A549 (cell line): ENCODE measurements around the gene FNBP1L.

Source experiments
- ATOH8 ChIP-seq: fragments of 250-450 bp; sonication (Bioruptor Pico); IDR thresholded peaks from 2 replicates; pipeline ENCODE4 v1.5.0; 2020; ENCODE audit warnings: low read depth, mild to moderate bottlenecking, moderate library complexity
- EP300 ChIP-seq, 2 experiments: fragments of >200 bp; sonication (Bioruptor Twin); formaldehyde crosslinking; IDR thresholded peaks; 2 replicates in 1 of 2; 3 replicates in 1 of 2; pipeline ENCODE4 v1.6.1; 2016 to 2017
- FOXS1 ChIP-seq: fragments of 250-450 bp; sonication (Bioruptor Pico); IDR thresholded peaks from 2 replicates; pipeline ENCODE4 v1.5.0; 2020; ENCODE audit warnings: mild to moderate bottlenecking, moderate library complexity
- HDAC2 ChIP-seq: fragments of 200-600 bp; sonication (generic); IDR thresholded peaks from 2 replicates; pipeline ENCODE4 v1.6.1; 2016
- NPAS2 ChIP-seq: fragments of 250-450 bp; sonication (Bioruptor Pico); IDR thresholded peaks from 2 replicates; pipeline ENCODE4 v1.8.0; 2022; ENCODE audit warnings: mild to moderate bottlenecking, moderate library complexity, borderline replicate concordance
- PBX3 ChIP-seq: IDR thresholded peaks from 2 replicates; pipeline ENCODE4 v1.6.1; 2012
- POLR2A ChIP-seq: IDR thresholded peaks from 2 replicates; pipeline ENCODE4 v1.6.1; 2012; ENCODE audit warnings: mild to moderate bottlenecking, low read length
- REST ChIP-seq: fragments of 200-600 bp; sonication (generic); IDR thresholded peaks from 2 replicates; pipeline ENCODE4 v1.6.1; 2016; ENCODE audit warnings: antibody characterized with exemption, mild to moderate bottlenecking, moderate library complexity
- USF2 ChIP-seq: fragments of 450-650 bp; IDR thresholded peaks from 2 replicates; pipeline ENCODE4 v1.6.1; 2014; ENCODE audit warnings: antibody characterized with exemption
- ZNF302 ChIP-seq: fragments of 250-450 bp; sonication (Bioruptor Pico); IDR thresholded peaks from 2 replicates; pipeline ENCODE4 v1.9.0; 2021; ENCODE audit warnings: inconsistent platforms, mild to moderate bottlenecking, moderate library complexity
- TF ChIP-seq, protein P1 (sequence below): IDR thresholded peaks from 2 replicates; pipeline ENCODE4 v1.6.1; 2012; ENCODE audit warnings: low read depth, borderline replicate concordance
- TF ChIP-seq, protein P2 (sequence below): fragments of >200 bp; sonication (Bioruptor Twin); formaldehyde crosslinking; IDR thresholded peaks from 3 replicates; pipeline ENCODE4 v1.5.1; 2016

DNA sequence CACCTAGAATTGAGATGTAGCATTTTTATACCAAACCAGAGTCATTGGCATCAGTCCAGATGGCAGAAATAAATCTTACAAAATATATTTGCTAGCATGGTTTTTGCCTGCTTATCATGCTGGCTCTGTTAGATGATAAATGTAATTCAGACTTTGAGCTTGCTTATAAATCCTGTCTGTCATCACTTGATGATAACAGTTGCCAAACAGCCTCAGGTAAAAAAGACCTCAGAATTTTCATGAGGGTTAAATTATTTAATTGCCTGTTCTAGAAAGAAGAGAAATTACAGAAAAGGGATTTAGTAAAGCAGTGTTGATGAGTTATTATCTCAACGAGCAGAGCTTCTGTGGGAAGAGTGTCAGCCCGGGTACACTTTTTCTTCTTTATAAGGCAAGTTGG is 83.3 kb downstream of the FNBP1L start:
- TF ChIP-seq POLR2A (no peak), REST (no peak), FOXS1 (CRISPR knock-in tag) (no peak), ZNF302 (CRISPR knock-in tag) (no peak), PBX3 (no peak), USF2 (no peak), EP300 (IDR thresholded peaks at IDR 0.05) (no peak), NPAS2 (CRISPR knock-in tag) (no peak), ATOH8 (CRISPR knock-in tag) (no peak), HDAC2 (no peak)
- TF ChIP-seq, protein P1, sequence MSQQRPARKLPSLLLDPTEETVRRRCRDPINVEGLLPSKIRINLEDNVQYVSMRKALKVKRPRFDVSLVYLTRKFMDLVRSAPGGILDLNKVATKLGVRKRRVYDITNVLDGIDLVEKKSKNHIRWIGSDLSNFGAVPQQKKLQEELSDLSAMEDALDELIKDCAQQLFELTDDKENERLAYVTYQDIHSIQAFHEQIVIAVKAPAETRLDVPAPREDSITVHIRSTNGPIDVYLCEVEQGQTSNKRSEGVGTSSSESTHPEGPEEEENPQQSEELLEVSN: no peak
- TF ChIP-seq, protein P2, sequence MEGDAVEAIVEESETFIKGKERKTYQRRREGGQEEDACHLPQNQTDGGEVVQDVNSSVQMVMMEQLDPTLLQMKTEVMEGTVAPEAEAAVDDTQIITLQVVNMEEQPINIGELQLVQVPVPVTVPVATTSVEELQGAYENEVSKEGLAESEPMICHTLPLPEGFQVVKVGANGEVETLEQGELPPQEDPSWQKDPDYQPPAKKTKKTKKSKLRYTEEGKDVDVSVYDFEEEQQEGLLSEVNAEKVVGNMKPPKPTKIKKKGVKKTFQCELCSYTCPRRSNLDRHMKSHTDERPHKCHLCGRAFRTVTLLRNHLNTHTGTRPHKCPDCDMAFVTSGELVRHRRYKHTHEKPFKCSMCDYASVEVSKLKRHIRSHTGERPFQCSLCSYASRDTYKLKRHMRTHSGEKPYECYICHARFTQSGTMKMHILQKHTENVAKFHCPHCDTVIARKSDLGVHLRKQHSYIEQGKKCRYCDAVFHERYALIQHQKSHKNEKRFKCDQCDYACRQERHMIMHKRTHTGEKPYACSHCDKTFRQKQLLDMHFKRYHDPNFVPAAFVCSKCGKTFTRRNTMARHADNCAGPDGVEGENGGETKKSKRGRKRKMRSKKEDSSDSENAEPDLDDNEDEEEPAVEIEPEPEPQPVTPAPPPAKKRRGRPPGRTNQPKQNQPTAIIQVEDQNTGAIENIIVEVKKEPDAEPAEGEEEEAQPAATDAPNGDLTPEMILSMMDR: no peak
